CD4-positive, CD25-positive, alpha-beta regulatory T cell (primary cell): ENCODE results near the gene UBE2I. TPM values are rescaled to one million over a fixed set of nuclear protein-coding genes. Genes with fewer than 3 reads are reported as not detected.
A peak's percentile ranks its signal among the peaks of the same experiment; 100 is the strongest.
"Not testable (repeated sequence)": the region's sequence is repeated elsewhere in the genome, so short reads cannot be mapped to it uniquely, and the experiment has no call there.

Source experiments
- ATAC-seq, 2 donors: fragments of 150-1000 bp; cut with Tn5 transposase; one replicate each; pipeline ENCODE4 v1.10.0; 2021; ENCODE audit warnings: low read depth in 2 of 2, moderate number of reproducible peaks in 2 of 2, moderate library complexity in 1 of 2
- DNase-seq, 3 donors: peaks; one replicate each; pipeline versions ENCODE4 v3.0.0 to v3.0.0-alpha.2; 2012 to 2022; ENCODE audit warnings: mixed read lengths in 1 of 3
- H3K27ac ChIP-seq: one replicate; pipeline ENCODE4 v1.7.0; 2013; ENCODE audit warnings: mild to moderate bottlenecking, low read length; ENCODE audit not compliant: insufficient read depth, poor library complexity, severe bottlenecking
- H3K27me3 ChIP-seq: one replicate; pipeline ENCODE4 v1.7.0; 2013; ENCODE audit warnings: low read length; ENCODE audit not compliant: control insufficient read depth, insufficient read depth
- H3K36me3 ChIP-seq: one replicate; pipeline ENCODE4 v1.7.0; 2013; ENCODE audit warnings: mild to moderate bottlenecking, low read length, moderate library complexity; ENCODE audit not compliant: control insufficient read depth, insufficient read depth
- H3K4me1 ChIP-seq: 2 replicates; pipeline ENCODE4 v1.7.0; 2013; ENCODE audit warnings: mild to moderate bottlenecking, low read length; ENCODE audit not compliant: insufficient read depth, control insufficient read depth, poor library complexity, severe bottlenecking
- H3K4me3 ChIP-seq: one replicate; pipeline ENCODE4 v1.7.0; 2013; ENCODE audit warnings: low read depth, mild to moderate bottlenecking, low read length, moderate library complexity
- H3K9me3 ChIP-seq, 2 experiments: 1 replicate in 1 of 2; 2 replicates in 1 of 2; pipeline ENCODE4 v1.7.0; 2013; ENCODE audit warnings: low read length in 2 of 2, mild to moderate bottlenecking in 1 of 2, moderate library complexity in 1 of 2; ENCODE audit not compliant: control insufficient read depth in 2 of 2
- H3K27ac Mint-ChIP-seq, 3 donors: one replicate each; pipeline ENCODE4 v1.8.0; 2020 to 2022; ENCODE audit warnings: mild to moderate bottlenecking in 3 of 3, mixed read lengths in 3 of 3, moderate library complexity in 2 of 3
- H3K27me3 Mint-ChIP-seq: one replicate; pipeline ENCODE4 v1.8.0; 2022; ENCODE audit warnings: mild to moderate bottlenecking, mixed read lengths
- H3K36me3 Mint-ChIP-seq: one replicate; pipeline ENCODE4 v1.8.0; 2020; ENCODE audit warnings: mixed read lengths
- H3K4me1 Mint-ChIP-seq, 4 donors: one replicate each; pipeline ENCODE4 v1.8.0; 2020 to 2022; ENCODE audit warnings: mixed read lengths in 4 of 4, mild to moderate bottlenecking in 1 of 4
- H3K4me3 Mint-ChIP-seq, 4 donors: one replicate each; pipeline ENCODE4 v1.8.0; 2020 to 2022; ENCODE audit warnings: mild to moderate bottlenecking in 4 of 4, mixed read lengths in 4 of 4, moderate library complexity in 3 of 4
- H3K9me3 Mint-ChIP-seq, 7 donors: one replicate each; pipeline ENCODE4 v1.8.0; 2020 to 2022; ENCODE audit warnings: mixed read lengths in 7 of 7, mild to moderate bottlenecking in 3 of 7, moderate library complexity in 2 of 7
- polyA plus RNA-seq, 4 donors: library from polyadenylated mRNA; unstranded; fragments of 300-500 nt; fragmentation: Illumina TruSeq; gene quantifications; one replicate each; pipeline ENCODE4 v1.2.3, GENCODE V29; 2021
- total RNA-seq: library from RNA; stranded (reverse); gene quantifications from one replicate; pipeline ENCODE4 v1.2.3, GENCODE V29; 2022

The UBE2I gene
- total and polyA plus RNA-seq, 5 donors from 2014 or later = 75.5 to 205 (median 95.6) TPM

GRCh38 chr16:1291576-1291974 lies 17.9 kb upstream of the UBE2I start:
- H3K4me3 ChIP-seq = no peak overlapping the region

GRCh38 chr16:1292208-1292607 lies 17.2 kb upstream of the UBE2I start:
- not testable (repeated sequence) for H3K36me3 ChIP-seq, H3K9me3 ChIP-seq, H3K4me3 ChIP-seq, H3K4me1 ChIP-seq, H3K27ac ChIP-seq, H3K4me3 Mint-ChIP-seq, H3K27ac Mint-ChIP-seq, H3K4me1 Mint-ChIP-seq, H3K9me3 Mint-ChIP-seq, ATAC-seq, H3K36me3 Mint-ChIP-seq, H3K27me3 ChIP-seq, DNase-seq
- peaks cover 48% of the 10 kb centered on the region for H3K27me3 Mint-ChIP-seq

More at GRCh38 chr16:1291576-1291974, 17.9 kb upstream of the UBE2I start:
- no peak for DNase-seq
- ATAC-seq = no peak
- peaks cover 6% of the 10 kb centered on the region for H3K27me3 ChIP-seq
- no peaks in the 10 kb centered on the region for H3K4me1 ChIP-seq
- no peak overlapping the region for H3K27ac Mint-ChIP-seq
- no peak overlapping the region for H3K27ac ChIP-seq
- H3K27me3 Mint-ChIP-seq = peaks cover 42% of the 10 kb centered on the region
- no peaks in the 10 kb centered on the region for H3K9me3 ChIP-seq
- H3K36me3 ChIP-seq = no peaks in the 10 kb centered on the region
- no peak overlapping the region for H3K4me3 Mint-ChIP-seq
- peaks cover 0 to under 1% (median 0%) of the 10 kb centered on the region in 7 donors for H3K9me3 Mint-ChIP-seq
- H3K36me3 Mint-ChIP-seq = no peaks in the 10 kb centered on the region
- H3K4me1 Mint-ChIP-seq = peaks cover 0 to 3% (median 0%) of the 10 kb centered on the region in 4 donors

- H3K36me3 Mint-ChIP-seq, H3K9me3 ChIP-seq, H3K4me3 Mint-ChIP-seq, DNase-seq, H3K27ac ChIP-seq, H3K4me1 ChIP-seq, H3K4me1 Mint-ChIP-seq, ATAC-seq, H3K9me3 Mint-ChIP-seq, H3K27ac Mint-ChIP-seq, H3K27me3 ChIP-seq, H3K36me3 ChIP-seq, H3K4me3 ChIP-seq: not testable (repeated sequence)
- H3K27me3 Mint-ChIP-seq = peaks cover 49% of the 10 kb centered on the region
These were observed 16.6 kb upstream of the UBE2I start for GRCh38 chr16:1292808-1293207.

- Histone ChIP-seq H3K4me1 (no peaks in the 10 kb centered on the region), H3K9me3 (no peaks in the 10 kb centered on the region), H3K27ac (no peak overlapping the region), H3K4me3 (no peak overlapping the region), H3K27me3 (peaks cover 6% of the 10 kb centered on the region), H3K36me3 (no peaks in the 10 kb centered on the region)
- Mint-ChIP-seq H3K4me1 (no peaks in the 10 kb centered on the region), H3K36me3 (no peaks in the 10 kb centered on the region), H3K27ac (no peak overlapping the region), H3K9me3 (no peaks in the 10 kb centered on the region), H3K27me3 (peaks cover 46% of the 10 kb centered on the region), H3K4me3 (no peak overlapping the region)
- ATAC-seq = no peak
- DNase-seq = no peak
These were observed 15.3 kb upstream of the UBE2I start for GRCh38 chr16:1293921-1294656.

- Mint-ChIP-seq H3K9me3 (no peaks in the 10 kb centered on the region), H3K4me1 (no peaks in the 10 kb centered on the region), H3K4me3 (no peak overlapping the region), H3K36me3 (no peaks in the 10 kb centered on the region), H3K27me3 (peaks cover 39% of the 10 kb centered on the region), H3K27ac (no peak overlapping the region)
- Histone ChIP-seq H3K36me3 (no peaks in the 10 kb centered on the region), H3K27me3 (peaks cover 6% of the 10 kb centered on the region), H3K27ac (no peak overlapping the region), H3K9me3 (no peaks in the 10 kb centered on the region), H3K4me3 (no peak overlapping the region), H3K4me1 (peaks cover under 1% of the 10 kb centered on the region)
- ATAC-seq (no peak), DNase-seq (no peak)
These were observed 14.0 kb upstream of the UBE2I start for GRCh38 chr16:1295465-1295864.

GRCh38 chr16:1296688-1297017 lies 12.8 kb upstream of the UBE2I start:
- H3K4me3 ChIP-seq, H3K4me1 Mint-ChIP-seq, DNase-seq, H3K9me3 Mint-ChIP-seq, H3K27ac ChIP-seq, H3K36me3 ChIP-seq, H3K9me3 ChIP-seq, H3K27ac Mint-ChIP-seq, H3K4me3 Mint-ChIP-seq, H3K36me3 Mint-ChIP-seq, H3K27me3 ChIP-seq, ATAC-seq: not testable (repeated sequence)
- H3K4me1 ChIP-seq = peaks cover 11% of the 10 kb centered on the region
- H3K27me3 Mint-ChIP-seq = peaks cover 34% of the 10 kb centered on the region

GRCh38 chr16:1297018-1297696 lies 12.3 kb upstream of the UBE2I start:
- DNase-seq = no peak
- peak in 1 of 2 donors; percentile 37 for ATAC-seq
- Histone ChIP-seq H3K36me3 (no peaks in the 10 kb centered on the region), H3K4me1 (peaks cover 11% of the 10 kb centered on the region), H3K27ac (no peak overlapping the region), H3K27me3 (peaks cover 6% of the 10 kb centered on the region), H3K4me3 (no peak overlapping the region), H3K9me3 (no peaks in the 10 kb centered on the region)
- no peak overlapping the region for H3K4me3 Mint-ChIP-seq
- no peaks in the 10 kb centered on the region for H3K36me3 Mint-ChIP-seq
- H3K9me3 Mint-ChIP-seq = no peaks in the 10 kb centered on the region
- peaks cover 0 to 8% (median 0%) of the 10 kb centered on the region in 4 donors for H3K4me1 Mint-ChIP-seq
- H3K27me3 Mint-ChIP-seq = peaks cover 34% of the 10 kb centered on the region
- H3K27ac Mint-ChIP-seq = no peak overlapping the region

- no peaks in the 10 kb centered on the region for H3K9me3 Mint-ChIP-seq
- no peaks in the 10 kb centered on the region for H3K36me3 Mint-ChIP-seq
- no peak overlapping the region for H3K4me3 ChIP-seq
- H3K4me3 Mint-ChIP-seq = no peak overlapping the region
- ATAC-seq = no peak
- H3K27me3 Mint-ChIP-seq = peaks cover 29% of the 10 kb centered on the region
- peaks cover 6% of the 10 kb centered on the region for H3K27me3 ChIP-seq
- no peaks in the 10 kb centered on the region for H3K36me3 ChIP-seq
- H3K4me1 Mint-ChIP-seq = peaks cover 0 to 15% (median 0%) of the 10 kb centered on the region in 4 donors
- no peak for DNase-seq
- H3K27ac Mint-ChIP-seq = no peak overlapping the region
- no peaks in the 10 kb centered on the region for H3K9me3 ChIP-seq
- peaks cover 16% of the 10 kb centered on the region for H3K4me1 ChIP-seq
- H3K27ac ChIP-seq = no peak overlapping the region
These were observed 11.0 kb upstream of the UBE2I start for GRCh38 chr16:1298406-1298805.
